Activated T-helper 1 cell treated with Interleukin-2 at 50 U/mL for 16 hours (primary cell): ENCODE results near the gene TRIP6.

Experiments used
- DNase-seq: peaks from one replicate; pipeline ENCODE4 v3.0.0-alpha.2; 2020; ENCODE audit warnings: low read depth

Gene TRIP6

GRCh38 chr7:100873599-100874299 lies 6.6 kb downstream of the TRIP6 start:
- no peak for DNase-seq

- DNase-seq: no peak
Measured at GRCh38 chr7:100874300-100874576, 7.1 kb downstream of the TRIP6 start.

GRCh38 chr7:100874577-100875355 lies 7.6 kb downstream of the TRIP6 start, which contains the start of gene SRRT:
SRRT (plus strand) TSS chr7:100875103; CDS start chr7:100875591, 488 bp downstream.
- DNase-seq: peak; percentile 97

GRCh38 chr7:100875356-100875751 lies 8.2 kb downstream of the TRIP6 start:
- DNase-seq: no peak

- no peak for DNase-seq
Measured at GRCh38 chr7:100878013-100878412, 10.8 kb downstream of the TRIP6 start.

- no peak for DNase-seq
Measured at GRCh38 chr7:100878685-100879084, 11.5 kb downstream of the TRIP6 start.

- DNase-seq: no peak
Measured at GRCh38 chr7:100879685-100880261, 12.6 kb downstream of the TRIP6 start.

GRCh38 chr7:100880645-100881044 lies 13.5 kb downstream of the TRIP6 start:
- no peak for DNase-seq

- DNase-seq: no peak
Measured at GRCh38 chr7:100881136-100881535, 13.9 kb downstream of the TRIP6 start.

GRCh38 chr7:100882201-100882600 lies 15.0 kb downstream of the TRIP6 start:
- DNase-seq: no peak

- DNase-seq: no peak
Measured at GRCh38 chr7:100882785-100883526, 15.8 kb downstream of the TRIP6 start.

- DNase-seq: peak; percentile 27
Measured at GRCh38 chr7:100884736-100885439, 17.7 kb downstream of the TRIP6 start.

- no peak for DNase-seq
Measured at GRCh38 chr7:100885440-100886141, 18.4 kb downstream of the TRIP6 start.

- DNase-seq: no peak
Measured at GRCh38 chr7:100886142-100886935, 19.2 kb downstream of the TRIP6 start.

GRCh38 chr7:100886936-100887515 lies 19.8 kb downstream of the TRIP6 start:
- DNase-seq: no peak

GRCh38 chr7:100887516-100888290 lies 20.5 kb downstream of the TRIP6 start:
- DNase-seq: peak; percentile 33

GRCh38 chr7:100888291-100888987 lies 21.3 kb downstream of the TRIP6 start:
- no peak for DNase-seq

GRCh38 chr7:100888988-100889750 lies 22.0 kb downstream of the TRIP6 start, which contains the start of gene UFSP1:
UFSP1 (minus strand) TSS chr7:100889715; CDS start chr7:100889271, 444 bp downstream.
- no peak for DNase-seq
